Lower lobe of right lung (tissue), 2 donors: ENCODE results near the gene GSN. TPM values are rescaled to one million over a fixed set of nuclear protein-coding genes. Genes with fewer than 3 reads are reported as not detected.
A peak's percentile ranks its signal among the peaks of the same experiment; 100 is the strongest.

Experiments used
- ATAC-seq, 2 donors: fragments of 200-7000 bp; cut with Tn5 transposase; one replicate each; pipeline ENCODE4 v1.9.1; 2020 to 2022; ENCODE audit warnings: mild to moderate bottlenecking in 2 of 2, moderate library complexity in 2 of 2
- DNase-seq: peaks from one replicate; pipeline ENCODE4 v3.0.0-alpha.2; 2020
- H3K27ac ChIP-seq: fragments of 200-600 bp; one replicate; pipeline ENCODE4 v1.8.0; 2022
- H3K27me3 ChIP-seq: fragments of 200-600 bp; one replicate; pipeline ENCODE4 v1.8.0; 2022; ENCODE audit warnings: low read depth
- H3K36me3 ChIP-seq: fragments of 200-600 bp; one replicate; pipeline ENCODE4 v1.8.0; 2022; ENCODE audit warnings: mild to moderate bottlenecking
- H3K4me1 ChIP-seq: fragments of 200-600 bp; one replicate; pipeline ENCODE4 v1.8.0; 2022
- H3K4me3 ChIP-seq: fragments of 200-600 bp; one replicate; pipeline ENCODE4 v1.8.0; 2022; ENCODE audit warnings: mild to moderate bottlenecking
- H3K9me3 ChIP-seq: fragments of 200-600 bp; one replicate; pipeline ENCODE4 v1.8.0; 2022
- CTCF ChIP-seq: fragments of 200-600 bp; IDR thresholded peaks from one replicate; pipeline ENCODE4 v1.8.0; 2022; ENCODE audit warnings: antibody characterized with exemption, mild to moderate bottlenecking
- intact Hi-C: fragments of 100-400 bp; cut with DNase I; formaldehyde crosslinking; loops from one replicate; pipeline ENCODE4 v1.11.0; 2022
- total RNA-seq: library from RNA; stranded (reverse); fragmentation: NEBNext Ultra II Directional; extraction: Animal tissue kit (Norgen Biotek cat#: 25700); gene quantifications from one replicate; pipeline ENCODE4 v1.2.1, GENCODE V29; 2021
- donor health status: DM: no; HTN: yes; CAD: no; lungs with severe emphysema.

Gene GSN
- total RNA-seq, 1 donor from 2014 or later: 388 TPM

- peaks cover 48% of the 10 kb centered on the region for H3K4me1 ChIP-seq
- H3K27me3 ChIP-seq: no peaks in the 10 kb centered on the region
- ATAC-seq (peak in 1 of 2 donors; percentile 36), DNase-seq (no peak)
- intact Hi-C loops: loop anchor here (10.0 kb wide), 1 partner anchor 48 kb away; no protein-coding TSS in a partner anchor
- no peaks in the 10 kb centered on the region for H3K36me3 ChIP-seq
- TF ChIP-seq CTCF: no peak
- peak overlapping the region; percentile 93 for H3K27ac ChIP-seq
- no peak overlapping the region for H3K4me3 ChIP-seq
- no peaks in the 10 kb centered on the region for H3K9me3 ChIP-seq
Measured at GRCh38 chr9:121373011-121373729, 105.2 kb downstream of the GSN start.

- no peak overlapping the region for H3K4me3 ChIP-seq
- ATAC-seq (no peak), DNase-seq (no peak)
- H3K4me1 ChIP-seq: peaks cover 34% of the 10 kb centered on the region
- intact Hi-C loops: loop anchor here (10.0 kb wide), 1 partner anchor 52 kb away; no protein-coding TSS in a partner anchor
- H3K36me3 ChIP-seq: no peaks in the 10 kb centered on the region
- H3K27me3 ChIP-seq: no peaks in the 10 kb centered on the region
- H3K9me3 ChIP-seq: no peaks in the 10 kb centered on the region
- no peak overlapping the region for H3K27ac ChIP-seq
- TF ChIP-seq CTCF: peak; percentile 40
Measured at GRCh38 chr9:121376214-121376830, 108.4 kb downstream of the GSN start.

GRCh38 chr9:121380846-121381245 lies 112.9 kb downstream of the GSN start:
- H3K36me3 ChIP-seq: no peaks in the 10 kb centered on the region
- intact Hi-C loops: no loop called here
- ATAC-seq: no peak
- no peaks in the 10 kb centered on the region for H3K9me3 ChIP-seq
- no peaks in the 10 kb centered on the region for H3K27me3 ChIP-seq
- H3K4me3 ChIP-seq: no peak overlapping the region
- no peak for TF ChIP-seq CTCF
- no peak for DNase-seq
- H3K4me1 ChIP-seq: no peaks in the 10 kb centered on the region
- no peak overlapping the region for H3K27ac ChIP-seq

Other genes starting within 250 kb of the GSN start
- gene C5, start 217.9 kb upstream of the GSN start, total RNA-seq: 22.1 TPM
- gene CNTRL, start 193.2 kb upstream of the GSN start, total RNA-seq: 26.3 TPM
- gene RAB14, start 66.3 kb upstream of the GSN start, total RNA-seq: 101 TPM
- gene STOM, start 102.1 kb downstream of the GSN start, total RNA-seq: 479 TPM
- gene GGTA1, start 231.7 kb downstream of the GSN start, total RNA-seq: 14.0 TPM